Islet of Langerhans (tissue), 1 donor: ENCODE measurements around the gene KPNB1.

Experiments
- FAIRE-seq: peaks from one replicate; lab custom pipeline; 2011; peaks lifted over from hg19 to GRCh38; lab: Jason Lieb, UNC

The KPNB1 gene

GRCh38 chr17:47696717-47697642 lies 47.3 kb downstream of the KPNB1 start:
- FAIRE-seq = no peak

GRCh38 chr17:47697906-47698711 lies 48.4 kb downstream of the KPNB1 start:
- FAIRE-seq = no peak

- FAIRE-seq = no peak
Observed at GRCh38 chr17:47698749-47699535, 49.2 kb downstream of the KPNB1 start.

- no peak for FAIRE-seq
Observed at GRCh38 chr17:47699536-47699840, 49.8 kb downstream of the KPNB1 start.

GRCh38 chr17:47700471-47701449 lies 51.0 kb downstream of the KPNB1 start:
- no peak for FAIRE-seq

GRCh38 chr17:47701608-47702007 lies 51.9 kb downstream of the KPNB1 start:
- no peak for FAIRE-seq

- no peak for FAIRE-seq
Observed at GRCh38 chr17:47702391-47702995, 52.8 kb downstream of the KPNB1 start.

GRCh38 chr17:47703191-47703591 lies 53.5 kb downstream of the KPNB1 start:
- FAIRE-seq = no peak

GRCh38 chr17:47703671-47704070 lies 54.0 kb downstream of the KPNB1 start:
- FAIRE-seq = no peak

- no peak for FAIRE-seq
Observed at GRCh38 chr17:47704116-47704515, 54.4 kb downstream of the KPNB1 start.

GRCh38 chr17:47704736-47705135 lies 55.0 kb downstream of the KPNB1 start:
- FAIRE-seq = no peak

GRCh38 chr17:47705536-47706530 lies 56.1 kb downstream of the KPNB1 start:
- no peak for FAIRE-seq

GRCh38 chr17:47707056-47707804 lies 57.5 kb downstream of the KPNB1 start:
- no peak for FAIRE-seq

GRCh38 chr17:47707884-47708283 lies 58.2 kb downstream of the KPNB1 start:
- FAIRE-seq = no peak

- no peak for FAIRE-seq
Observed at GRCh38 chr17:47708312-47708863, 58.7 kb downstream of the KPNB1 start.

- no peak for FAIRE-seq
Observed at GRCh38 chr17:47708864-47709541, 59.3 kb downstream of the KPNB1 start.

GRCh38 chr17:47709594-47709993 lies 59.9 kb downstream of the KPNB1 start:
- FAIRE-seq = no peak
